Ishikawa (cell line): ENCODE measurements around the gene ASCC1.

ENCODE experiments used
- CEBPB ChIP-seq: IDR thresholded peaks from 2 replicates; pipeline ENCODE4 v1.6.1; 2012
- EGR1 ChIP-seq: IDR thresholded peaks from 2 replicates; pipeline ENCODE4 v1.6.1; 2012
- EP300 ChIP-seq: IDR thresholded peaks from 2 replicates; pipeline ENCODE4 v1.6.1; 2012; ENCODE audit warnings: borderline replicate concordance
- NFIC ChIP-seq: IDR thresholded peaks from 2 replicates; pipeline ENCODE4 v1.6.1; 2012
- RAD21 ChIP-seq: IDR thresholded peaks from 2 replicates; pipeline ENCODE4 v1.6.1; 2012; ENCODE audit warnings: low read depth
- REST ChIP-seq: IDR thresholded peaks from 2 replicates; pipeline ENCODE4 v1.6.1; 2012; ENCODE audit warnings: low read depth, mild to moderate bottlenecking
- TAF1 ChIP-seq: IDR thresholded peaks from 2 replicates; pipeline ENCODE4 v1.6.1; 2012; ENCODE audit warnings: low read depth, mild to moderate bottlenecking
- TCF12 ChIP-seq: IDR thresholded peaks from 2 replicates; pipeline ENCODE4 v1.6.1; 2012; ENCODE audit warnings: low read depth
- YY1 ChIP-seq: IDR thresholded peaks from 2 replicates; pipeline ENCODE4 v1.6.1; 2012; ENCODE audit warnings: low read depth
- TF ChIP-seq, protein P1 (sequence below): IDR thresholded peaks from 2 replicates; pipeline ENCODE4 v1.6.1; 2012

GRCh38 chr10:72226418-72227027, 10.4 kb upstream of the ASCC1 start:
- no peak for TF ChIP-seq EP300
- no peak for TF ChIP-seq TCF12
- no peak for TF ChIP-seq EGR1
- TF ChIP-seq, protein P1, sequence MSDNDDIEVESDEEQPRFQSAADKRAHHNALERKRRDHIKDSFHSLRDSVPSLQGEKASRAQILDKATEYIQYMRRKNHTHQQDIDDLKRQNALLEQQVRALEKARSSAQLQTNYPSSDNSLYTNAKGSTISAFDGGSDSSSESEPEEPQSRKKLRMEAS, result no peak
- TF ChIP-seq REST, result no peak
- no peak for TF ChIP-seq CEBPB
- TF ChIP-seq TAF1, result no peak
- TF ChIP-seq RAD21, result no peak
- TF ChIP-seq YY1, result no peak
- no peak for TF ChIP-seq NFIC
